H4 (cell line): ENCODE results near the gene AKAP1. TPM values are rescaled to one million over a fixed set of nuclear protein-coding genes. Genes with fewer than 3 reads are reported as not detected.
"Not testable (repeated sequence)": the region's sequence is repeated elsewhere in the genome, so short reads cannot be mapped to it uniquely, and the experiment has no call there.

ENCODE experiments used
- DNase-seq: peaks from one replicate; pipeline ENCODE4 v3.0.0-alpha.2; 2015; ENCODE audit warnings: low spot score
- total RNA-seq: library from RNA; depleted of rRNA; stranded (reverse); fragments of >200 nt; shearing (Covaris generic); gene quantifications from 2 replicates; pipeline ENCODE4 v1.2.3, GENCODE V29; 2014

Gene AKAP1
- total RNA-seq, 1 experiment from 2014 or later = 19.9 TPM

- DNase-seq = no peak
Observed at GRCh38 chr17:57075193-57075592, 9.9 kb upstream of the AKAP1 start.

- DNase-seq = no peak
Observed at GRCh38 chr17:57075785-57076184, 9.3 kb upstream of the AKAP1 start.

- DNase-seq = no peak
Observed at GRCh38 chr17:57077000-57077399, 8.0 kb upstream of the AKAP1 start.

GRCh38 chr17:57078274-57078673, 6.8 kb upstream of the AKAP1 start:
- no peak for DNase-seq

- no peak for DNase-seq
Observed at GRCh38 chr17:57080718-57081117, 4.3 kb upstream of the AKAP1 start.

GRCh38 chr17:57082441-57082840, 2.6 kb upstream of the AKAP1 start:
- no peak for DNase-seq

GRCh38 chr17:57084361-57084801, 665 bp upstream of the AKAP1 start:
- DNase-seq = no peak

- no peak for DNase-seq
Observed at GRCh38 chr17:57085448-57086068, 512 bp downstream of the AKAP1 start.

- DNase-seq = no peak
Observed at GRCh38 chr17:57086069-57086930, 1.3 kb downstream of the AKAP1 start.

GRCh38 chr17:57088298-57088697, 3.3 kb downstream of the AKAP1 start:
- no peak for DNase-seq

- DNase-seq = no peak
Observed at GRCh38 chr17:57089391-57089790, 4.3 kb downstream of the AKAP1 start.

GRCh38 chr17:57090560-57091185, 5.6 kb downstream of the AKAP1 start:
- DNase-seq = no peak

GRCh38 chr17:57091186-57091618, 6.2 kb downstream of the AKAP1 start:
- no peak for DNase-seq

- no peak for DNase-seq
Observed at GRCh38 chr17:57092171-57092570, 7.1 kb downstream of the AKAP1 start.

- no peak for DNase-seq
Observed at GRCh38 chr17:57092779-57093178, 7.7 kb downstream of the AKAP1 start.

GRCh38 chr17:57096472-57097202, 11.6 kb downstream of the AKAP1 start:
- DNase-seq = no peak

- peak; percentile 89 for DNase-seq
Observed at GRCh38 chr17:57097832-57098421, 12.9 kb downstream of the AKAP1 start.

GRCh38 chr17:57099165-57099564, 14.1 kb downstream of the AKAP1 start:
- DNase-seq = no peak

GRCh38 chr17:57102122-57102521, 17.1 kb downstream of the AKAP1 start:
- no peak for DNase-seq

- DNase-seq = not testable (repeated sequence)
Observed at GRCh38 chr17:57102660-57103059, 17.6 kb downstream of the AKAP1 start.

- DNase-seq = no peak
Observed at GRCh38 chr17:57104461-57105175, 19.6 kb downstream of the AKAP1 start.
